ENCODE measurements around the gene C14orf132.

DNA sequence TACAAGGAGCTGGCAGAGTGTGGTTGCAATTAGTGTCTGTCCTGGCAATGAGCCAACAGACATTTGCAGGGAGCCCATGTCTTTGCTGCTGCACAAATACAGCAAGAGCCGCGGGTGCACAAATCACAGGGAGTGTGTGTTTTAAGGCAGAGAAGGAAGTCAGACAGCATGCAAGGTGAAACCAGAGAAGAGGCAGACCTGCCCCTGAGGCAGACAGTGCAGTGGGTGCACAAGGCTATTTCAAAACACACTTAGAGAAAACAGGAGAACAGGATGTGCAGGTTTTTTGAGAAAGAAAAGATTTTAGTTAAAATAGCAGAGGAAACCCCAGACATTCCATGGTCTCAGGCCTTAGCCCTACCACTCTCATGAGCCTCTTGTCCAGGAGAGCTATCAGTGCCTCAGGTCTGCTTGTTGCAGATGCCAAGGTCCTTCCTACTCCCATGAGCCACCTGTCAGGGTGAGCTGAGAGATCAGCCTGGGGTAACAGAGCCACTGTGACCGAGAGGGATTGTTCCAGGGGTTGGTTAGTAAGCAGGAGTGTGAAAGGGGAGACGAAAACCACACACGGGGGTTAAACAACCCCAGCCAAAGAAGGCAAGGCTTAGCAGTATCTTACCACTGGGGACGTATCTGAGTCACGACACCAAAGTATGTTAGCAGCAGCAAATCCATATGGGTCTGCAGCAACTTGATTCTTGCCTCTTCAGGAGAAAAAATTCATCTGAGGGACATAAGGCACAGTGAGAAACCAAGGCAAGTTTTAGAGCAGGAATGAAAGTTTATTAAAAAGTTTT lies 78.1 kb downstream of the C14orf132 start:
- TF ChIP-seq, protein P1, sequence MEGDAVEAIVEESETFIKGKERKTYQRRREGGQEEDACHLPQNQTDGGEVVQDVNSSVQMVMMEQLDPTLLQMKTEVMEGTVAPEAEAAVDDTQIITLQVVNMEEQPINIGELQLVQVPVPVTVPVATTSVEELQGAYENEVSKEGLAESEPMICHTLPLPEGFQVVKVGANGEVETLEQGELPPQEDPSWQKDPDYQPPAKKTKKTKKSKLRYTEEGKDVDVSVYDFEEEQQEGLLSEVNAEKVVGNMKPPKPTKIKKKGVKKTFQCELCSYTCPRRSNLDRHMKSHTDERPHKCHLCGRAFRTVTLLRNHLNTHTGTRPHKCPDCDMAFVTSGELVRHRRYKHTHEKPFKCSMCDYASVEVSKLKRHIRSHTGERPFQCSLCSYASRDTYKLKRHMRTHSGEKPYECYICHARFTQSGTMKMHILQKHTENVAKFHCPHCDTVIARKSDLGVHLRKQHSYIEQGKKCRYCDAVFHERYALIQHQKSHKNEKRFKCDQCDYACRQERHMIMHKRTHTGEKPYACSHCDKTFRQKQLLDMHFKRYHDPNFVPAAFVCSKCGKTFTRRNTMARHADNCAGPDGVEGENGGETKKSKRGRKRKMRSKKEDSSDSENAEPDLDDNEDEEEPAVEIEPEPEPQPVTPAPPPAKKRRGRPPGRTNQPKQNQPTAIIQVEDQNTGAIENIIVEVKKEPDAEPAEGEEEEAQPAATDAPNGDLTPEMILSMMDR (IDR thresholded peaks at IDR 0.05), result no peak
- TF ChIP-seq POLR2A (IDR thresholded peaks at IDR 0.05), result no peak
- no peak for TF ChIP-seq EP300 (IDR thresholded peaks at IDR 0.05)
